Stimulated activated CD4-positive, alpha-beta T cell treated with anti-CD3 and anti-CD28 coated beads, TNF-alpha, amount 100 ng/mL, for 48 hours (primary cell): ENCODE results near the gene KCNE2.
"Not testable (repeated sequence)": the region's sequence is repeated elsewhere in the genome, so short reads cannot be mapped to it uniquely, and the experiment has no call there.

Source experiments
- DNase-seq, 3 donors: peaks; one replicate each; pipeline ENCODE4 v3.0.0-alpha.2; 2020; ENCODE audit warnings: low read depth in 3 of 3

Gene KCNE2

DNA sequence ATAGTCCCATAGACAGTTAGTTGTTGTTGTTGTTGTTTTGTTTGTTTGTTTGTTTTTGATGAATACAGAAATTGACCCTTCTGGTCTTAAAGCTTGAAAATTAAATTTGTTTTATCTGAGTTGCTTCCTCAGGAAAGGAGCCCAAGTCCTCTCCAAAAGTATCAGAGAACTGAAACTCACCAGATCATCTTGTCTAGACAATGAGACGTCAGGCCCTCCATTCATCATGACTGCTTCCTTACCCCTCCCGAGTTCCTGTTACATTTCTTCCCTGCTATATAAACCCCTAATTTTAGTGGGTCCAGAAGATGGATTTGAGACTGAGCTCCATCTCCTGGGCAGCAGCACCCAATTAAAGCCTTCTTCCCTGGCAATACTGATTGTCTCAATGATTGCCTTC lies 42.9 kb downstream of the KCNE2 start:
- DNase-seq: not testable (repeated sequence)

DNA sequence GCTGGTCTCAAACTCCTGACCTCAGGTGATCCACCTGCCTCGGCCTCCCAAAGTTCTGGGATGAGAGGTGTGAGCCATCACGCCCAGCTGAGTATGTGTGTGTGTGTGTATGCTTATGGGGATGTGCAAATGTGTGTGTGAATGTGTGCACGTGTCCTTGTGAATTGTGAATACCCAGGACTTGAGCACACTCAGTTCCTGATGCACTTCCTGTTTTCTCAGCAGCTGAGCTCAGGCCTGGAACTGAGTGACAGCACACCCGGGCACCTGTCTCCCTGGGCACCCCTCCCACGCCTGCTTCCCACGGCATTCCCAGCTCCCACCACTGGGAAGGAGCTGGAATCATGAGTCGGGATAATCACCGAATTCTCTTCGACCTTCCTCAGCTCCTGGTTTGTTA lies 43.5 kb downstream of the KCNE2 start:
- DNase-seq: not testable (repeated sequence)

DNA sequence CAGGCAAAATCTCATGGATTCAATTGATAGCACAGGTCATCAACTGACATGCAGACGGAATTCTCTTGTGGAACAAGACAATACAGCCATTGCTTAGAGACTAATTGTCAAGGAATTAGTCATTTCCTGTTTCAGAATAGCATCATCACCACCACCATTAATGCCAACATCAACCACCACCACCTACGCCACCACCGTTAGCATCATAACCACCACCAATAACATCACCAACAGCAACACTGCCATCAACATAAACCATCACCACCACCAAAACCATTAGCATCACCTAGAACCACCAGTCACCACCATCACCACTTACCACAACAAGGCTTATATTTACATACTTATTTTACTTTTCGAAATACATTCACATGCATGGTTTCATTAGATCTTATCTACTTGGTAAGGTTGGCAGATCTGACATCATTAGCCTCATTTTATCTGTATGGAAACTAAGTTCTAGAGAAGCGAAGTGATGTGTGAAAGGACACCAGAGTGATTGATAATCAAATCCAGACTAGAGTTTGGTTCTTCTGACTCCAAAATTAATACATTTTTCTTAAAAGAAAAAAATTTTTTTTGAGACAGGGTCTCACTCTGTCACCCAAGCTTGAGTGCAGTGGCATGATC lies 53.8 kb downstream of the KCNE2 start:
- not testable (repeated sequence) for DNase-seq
